ENCODE results near the gene RPS6KA3. TPM values are rescaled to one million over a fixed set of nuclear protein-coding genes. Genes with fewer than 3 reads are reported as not detected.
A peak's percentile ranks its signal among the peaks of the same experiment; 100 is the strongest.

Gene RPS6KA3
- total RNA-seq, result 10 to 100 TPM; 36.4 to 52.3 TPM
- long read RNA-seq, donor 1, full-length matches to known transcripts, result 8 of 15 reads
- long read RNA-seq, donor 1, partial matches to known transcripts, result 2 of 15 reads
- long read RNA-seq, donor 1, other reads (novel, unspliced or antisense), result 5 of 15 reads
- long read RNA-seq, donor 2, partial matches to known transcripts, result 5 of 10 reads
- long read RNA-seq, donor 2, other reads (novel, unspliced or antisense), result 3 of 10 reads

DNA sequence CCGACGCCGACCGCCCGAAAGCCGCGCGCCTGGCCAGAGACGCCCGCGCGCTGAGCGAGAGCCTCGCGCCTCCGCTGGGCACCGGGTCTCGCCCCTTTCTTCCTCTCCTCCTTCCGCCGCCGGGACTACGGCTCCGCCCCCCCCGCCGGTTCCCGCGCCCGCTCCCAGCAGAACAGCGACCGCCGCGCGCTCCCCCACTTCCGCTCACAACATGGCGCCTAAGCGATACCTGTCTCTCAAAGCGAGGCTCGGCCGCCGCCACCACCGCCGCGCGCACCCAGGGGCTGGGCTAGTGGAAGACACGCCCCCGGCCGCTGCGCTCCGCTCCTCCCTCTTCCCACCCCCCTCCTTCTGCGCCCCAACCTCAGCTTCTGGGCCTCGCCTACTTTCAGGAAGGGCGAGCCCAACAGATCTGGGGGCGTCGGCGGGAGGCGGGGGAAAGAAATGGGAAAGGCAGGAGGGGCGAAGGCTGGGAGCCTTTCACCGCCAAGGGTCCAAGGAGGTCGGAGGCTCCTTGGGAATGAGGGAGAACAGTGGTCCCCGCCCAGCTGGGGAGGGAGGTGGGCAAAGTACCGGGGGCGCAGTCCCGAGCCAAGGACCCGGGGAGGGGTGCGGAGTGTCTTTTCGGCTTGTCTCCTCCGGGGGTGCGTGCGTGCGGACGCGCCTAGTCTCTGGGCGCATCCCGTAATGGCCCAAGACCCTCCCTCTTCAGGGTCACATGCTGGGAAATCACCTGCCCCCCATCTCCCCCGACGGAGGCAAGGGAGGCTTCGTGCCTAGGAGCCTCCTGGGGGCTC lies at the start of gene RPS6KA3:
RPS6KA3 (minus strand) TSS at position 100 of the 797 bp plus-strand sequence. CDS start 277 bp downstream, outside the sequence.
- peak; percentile 97 for DNase-seq (ENCODE audit: low spot score)
- intact Hi-C loops (cut with DNase I), result loop anchor here in 1 of 2 donors (5.0 kb wide), 1 partner anchor 555 kb away; no protein-coding TSS in a partner anchor

- intact Hi-C loops (cut with DNase I), result no loop called here
- no peak for DNase-seq (ENCODE audit: low spot score)
These were observed 48.4 kb upstream of the RPS6KA3 start for GRCh38 chrX:20315140-20315539.

GRCh38 chrX:20313899-20314298 lies 47.2 kb upstream of the RPS6KA3 start:
- intact Hi-C loops (cut with DNase I), result no loop called here
- no peak for DNase-seq (ENCODE audit: low spot score)

GRCh38 chrX:20312018-20312417 lies 45.3 kb upstream of the RPS6KA3 start:
- intact Hi-C loops (cut with DNase I), result no loop called here
- DNase-seq (ENCODE audit: low spot score), result no peak

DNA sequence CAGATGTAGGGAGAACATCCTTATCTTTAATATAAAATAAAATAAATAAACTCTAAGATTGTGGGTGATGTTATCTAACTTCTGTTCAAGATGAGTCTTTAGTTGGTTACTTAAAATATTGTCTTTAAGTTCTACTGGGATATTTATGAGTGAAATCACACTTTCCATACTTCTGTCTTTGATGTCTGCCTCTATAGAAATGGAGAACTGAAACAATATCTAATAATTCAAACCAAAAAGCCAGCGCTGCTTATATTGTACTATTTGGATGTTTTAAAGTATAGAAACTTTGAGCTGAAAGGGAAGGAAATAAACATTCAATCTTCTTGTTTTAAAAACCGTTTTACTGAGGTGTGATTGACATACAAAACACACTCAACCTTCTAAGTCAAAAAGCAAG lies 44.8 kb upstream of the RPS6KA3 start:
- DNase-seq (ENCODE audit: low spot score), result no peak
- intact Hi-C loops (cut with DNase I), result no loop called here

DNA sequence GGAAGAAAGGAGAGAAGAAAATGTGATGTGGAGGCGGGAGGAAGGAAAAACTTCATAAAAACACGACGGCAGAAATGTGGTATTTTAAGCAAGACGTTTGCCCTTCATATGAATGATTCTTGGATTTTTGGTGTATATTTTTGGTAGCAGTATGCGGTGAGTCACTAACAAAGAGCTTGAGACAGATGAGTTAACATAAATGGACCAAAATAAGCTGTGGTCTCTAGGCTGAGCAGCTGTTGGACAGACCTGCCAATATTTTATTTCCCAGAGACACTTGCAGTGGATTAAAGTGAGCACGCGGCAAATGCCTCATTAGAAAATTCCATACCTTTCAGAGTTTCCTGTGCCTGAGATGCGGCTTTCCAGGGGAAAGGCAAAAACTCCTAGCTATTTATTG lies 43.1 kb upstream of the RPS6KA3 start:
- no peak for DNase-seq (ENCODE audit: low spot score)
- intact Hi-C loops (cut with DNase I), result no loop called here

DNA sequence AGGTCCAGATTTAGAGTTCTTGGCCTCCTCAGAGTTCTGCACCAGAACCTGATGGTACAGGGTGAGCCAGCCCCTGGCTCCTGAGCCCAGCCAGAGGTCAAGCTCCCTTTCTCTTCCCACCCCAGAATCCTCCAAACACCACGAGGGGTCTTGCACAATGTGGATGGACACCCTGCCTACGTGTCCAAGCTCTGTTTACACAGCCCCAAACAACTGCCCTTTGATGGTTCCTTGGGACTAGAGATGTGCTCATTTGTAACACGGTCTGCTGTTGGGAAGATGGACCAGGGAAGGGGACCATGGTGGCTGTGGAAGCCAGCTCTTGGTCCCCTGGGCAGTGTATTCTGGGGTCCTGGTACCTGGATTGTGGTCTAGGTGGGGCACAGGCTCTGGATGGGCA lies 40.0 kb upstream of the RPS6KA3 start:
- intact Hi-C loops (cut with DNase I), result no loop called here
- DNase-seq (ENCODE audit: low spot score), result no peak

GRCh38 chrX:20300822-20301221 lies 34.1 kb upstream of the RPS6KA3 start:
- no peak for DNase-seq (ENCODE audit: low spot score)
- intact Hi-C loops (cut with DNase I), result no loop called here

DNA sequence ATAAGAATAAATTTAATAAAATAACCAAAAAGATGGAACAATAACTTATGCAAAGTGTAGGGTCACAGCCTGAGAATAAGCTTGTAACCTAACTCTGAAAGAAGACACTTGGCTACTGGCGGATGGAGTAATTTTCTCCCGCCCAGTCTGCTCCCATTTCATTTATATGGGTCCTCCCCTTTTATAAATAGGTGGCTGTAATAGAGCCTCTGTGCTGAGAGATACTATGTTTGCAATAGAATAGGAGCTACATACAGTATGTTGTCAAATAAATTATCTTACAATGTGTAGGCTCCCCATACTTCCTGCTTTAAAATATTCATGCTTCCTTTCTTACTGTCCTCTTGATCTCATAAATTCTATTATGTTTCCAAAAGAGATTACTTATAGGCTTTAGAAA lies 28.2 kb upstream of the RPS6KA3 start:
- intact Hi-C loops (cut with DNase I), result no loop called here
- no peak for DNase-seq (ENCODE audit: low spot score)

DNA sequence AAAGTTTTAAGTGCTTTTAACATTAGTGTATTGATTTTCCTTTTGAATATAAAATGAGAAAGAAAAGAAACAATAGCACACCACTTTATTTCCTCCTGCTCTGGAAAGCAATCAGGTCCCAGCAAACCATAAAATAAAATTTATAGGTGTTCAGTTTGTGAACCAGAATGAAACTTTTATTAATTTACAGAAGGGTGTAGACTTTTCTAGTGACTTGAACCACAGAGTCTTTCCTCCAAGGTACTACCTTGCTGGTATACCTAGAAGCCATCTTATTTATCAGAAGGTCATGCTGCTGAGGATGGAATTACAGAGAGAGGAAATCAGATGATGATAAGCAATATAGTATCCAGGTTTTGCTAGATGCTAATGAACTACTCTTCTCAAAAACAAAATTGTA lies 27.6 kb upstream of the RPS6KA3 start:
- intact Hi-C loops (cut with DNase I), result no loop called here
- DNase-seq (ENCODE audit: low spot score), result no peak

DNA sequence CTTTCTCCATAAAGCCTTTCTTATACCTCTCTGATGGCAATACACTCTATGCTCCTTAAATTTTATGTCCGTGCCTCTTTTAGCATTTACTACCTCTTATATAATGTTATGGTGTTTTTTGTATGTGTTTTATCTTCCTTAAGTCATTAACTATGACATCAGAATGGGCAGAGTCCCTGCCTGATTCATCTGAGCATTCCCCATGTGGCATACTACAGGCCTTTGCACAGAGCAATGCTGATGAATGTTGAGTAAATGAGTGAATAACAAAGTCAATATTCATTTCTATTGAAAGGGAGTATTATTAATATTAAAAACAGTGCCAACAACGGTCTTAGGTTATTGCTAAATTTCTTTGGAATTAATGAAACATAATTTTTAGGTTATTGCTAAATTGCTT lies 18.8 kb upstream of the RPS6KA3 start:
- DNase-seq (ENCODE audit: low spot score), result no peak
- intact Hi-C loops (cut with DNase I), result no loop called here

DNA sequence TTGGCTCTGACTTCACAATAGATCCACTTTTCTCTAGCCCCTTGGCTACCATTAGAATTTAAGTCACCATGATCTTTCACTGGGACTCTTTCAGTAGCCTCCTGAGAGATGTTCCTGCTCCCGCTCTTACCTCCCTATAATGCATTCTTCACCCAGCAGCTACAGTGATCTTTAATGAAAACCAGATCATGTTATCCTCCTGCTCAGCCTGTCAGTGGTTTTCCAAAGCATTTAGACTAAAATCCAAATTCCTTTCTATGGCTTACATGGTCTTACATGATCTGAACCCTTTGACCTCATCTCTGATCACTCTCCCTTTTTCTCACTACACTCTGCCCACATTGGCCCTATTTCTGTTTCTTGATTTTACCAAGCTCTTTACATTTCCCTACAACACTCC lies 18.3 kb upstream of the RPS6KA3 start:
- DNase-seq (ENCODE audit: low spot score), result no peak
- intact Hi-C loops (cut with DNase I), result no loop called here

DNA sequence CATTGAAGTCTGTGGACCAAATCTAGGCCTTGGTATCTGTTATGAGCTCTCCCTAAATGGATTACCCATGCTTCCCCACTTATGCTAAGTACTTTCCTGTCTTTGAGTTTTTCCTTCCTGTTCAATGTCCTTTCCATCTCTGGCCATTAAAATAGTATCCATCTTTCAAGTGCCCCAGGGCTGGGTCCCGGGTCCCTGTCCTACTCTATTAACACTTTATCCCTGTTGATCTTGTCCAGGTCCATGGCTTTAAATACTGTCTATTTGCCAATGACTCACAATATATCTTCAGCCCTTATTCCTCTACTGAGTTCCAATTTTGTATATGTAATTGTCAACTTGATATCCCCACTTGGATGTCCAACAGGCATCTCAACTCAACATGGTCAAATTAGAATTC lies 17.7 kb upstream of the RPS6KA3 start:
- intact Hi-C loops (cut with DNase I), result no loop called here
- no peak for DNase-seq (ENCODE audit: low spot score)

GRCh38 chrX:20280938-20281337 lies 14.2 kb upstream of the RPS6KA3 start:
- intact Hi-C loops (cut with DNase I), result no loop called here
- no peak for DNase-seq (ENCODE audit: low spot score)

DNA sequence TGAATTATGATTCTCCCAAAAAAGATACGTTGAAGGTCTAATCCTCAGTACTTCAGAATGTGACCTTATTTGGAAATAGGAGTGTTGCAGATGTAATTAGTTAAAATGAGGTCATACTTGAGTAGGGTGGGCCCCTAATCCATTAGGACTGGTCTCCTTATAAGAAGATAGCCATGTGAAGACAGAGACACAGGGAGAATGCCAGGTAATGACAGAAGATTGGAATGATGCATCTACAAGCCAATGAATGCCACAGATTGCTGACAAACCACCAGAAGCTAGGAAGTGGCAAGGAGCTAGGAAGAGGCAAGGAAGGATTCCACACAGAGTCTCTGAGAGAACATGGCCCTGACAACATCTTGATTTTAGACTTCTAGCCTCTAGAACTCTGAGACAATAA lies 7.4 kb upstream of the RPS6KA3 start:
- no peak for DNase-seq (ENCODE audit: low spot score)
- intact Hi-C loops (cut with DNase I), result loop anchor here in 1 of 2 donors (5.0 kb wide), 1 partner anchor 1472 kb away; no protein-coding TSS in a partner anchor

GRCh38 chrX:20271730-20272129 lies 5.0 kb upstream of the RPS6KA3 start:
- intact Hi-C loops (cut with DNase I), result loop anchor here in 1 of 2 donors (5.0 kb wide), 1 partner anchor 1469 kb away; no protein-coding TSS in a partner anchor
- no peak for DNase-seq (ENCODE audit: low spot score)

DNA sequence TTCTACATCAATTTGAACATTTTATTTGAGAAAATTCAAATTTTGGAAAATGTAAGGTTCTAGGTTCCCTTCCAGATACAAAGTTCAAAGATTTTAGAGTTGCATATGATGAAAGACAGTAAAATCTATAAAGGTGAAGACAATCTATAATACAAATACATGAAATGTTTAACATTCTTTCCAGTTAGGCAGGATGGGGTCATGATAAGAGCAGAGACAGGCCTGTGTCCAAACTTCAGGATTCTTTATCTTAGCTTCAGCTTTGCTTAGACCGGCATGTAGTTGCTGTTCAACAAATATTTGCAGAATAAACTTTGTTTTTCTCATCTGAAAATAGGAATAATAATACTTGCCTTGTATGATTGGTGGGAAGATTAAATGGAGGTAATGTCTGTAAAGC lies 4.5 kb upstream of the RPS6KA3 start:
- intact Hi-C loops (cut with DNase I), result loop anchor here in 1 of 2 donors (5.0 kb wide), 1 partner anchor 1469 kb away; no protein-coding TSS in a partner anchor
- DNase-seq (ENCODE audit: low spot score), result no peak

DNA sequence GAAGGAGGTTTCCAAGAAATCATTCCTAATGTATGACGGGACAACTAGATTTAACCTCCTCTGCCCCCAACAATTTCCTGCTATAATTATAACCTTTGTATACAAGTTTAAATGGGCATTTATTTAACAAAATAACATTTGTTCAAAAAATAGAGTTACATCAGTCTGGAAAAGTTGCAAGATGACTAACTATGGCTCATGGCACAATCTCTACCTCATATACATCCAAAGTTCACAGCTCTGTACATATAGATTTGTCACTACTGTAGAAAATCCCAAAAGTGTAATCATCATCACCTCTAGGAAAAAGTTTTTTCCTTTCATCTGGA lies 3.8 kb upstream of the RPS6KA3 start:
- intact Hi-C loops (cut with DNase I), result loop anchor here in 1 of 2 donors (5.0 kb wide), 1 partner anchor 1468 kb away; no protein-coding TSS in a partner anchor
- no peak for DNase-seq (ENCODE audit: low spot score)

GRCh38 chrX:20269848-20270561 lies 3.3 kb upstream of the RPS6KA3 start:
- intact Hi-C loops (cut with DNase I), result loop anchor here in 1 of 2 donors (5.0 kb wide), 2 partner anchors 558 to 1468 kb away; no protein-coding TSS in a partner anchor

More at GRCh38 chrX:20269848-20270561, 3.3 kb upstream of the RPS6KA3 start:
- no peak for DNase-seq (ENCODE audit: low spot score)

Measured in posterior vena cava (tissue), 2 donors.